ENCODE results near the gene WDR89.
"Not testable (repeated sequence)": the region's sequence is repeated elsewhere in the genome, so short reads cannot be mapped to it uniquely, and the experiment has no call there.

Gene WDR89

DNA sequence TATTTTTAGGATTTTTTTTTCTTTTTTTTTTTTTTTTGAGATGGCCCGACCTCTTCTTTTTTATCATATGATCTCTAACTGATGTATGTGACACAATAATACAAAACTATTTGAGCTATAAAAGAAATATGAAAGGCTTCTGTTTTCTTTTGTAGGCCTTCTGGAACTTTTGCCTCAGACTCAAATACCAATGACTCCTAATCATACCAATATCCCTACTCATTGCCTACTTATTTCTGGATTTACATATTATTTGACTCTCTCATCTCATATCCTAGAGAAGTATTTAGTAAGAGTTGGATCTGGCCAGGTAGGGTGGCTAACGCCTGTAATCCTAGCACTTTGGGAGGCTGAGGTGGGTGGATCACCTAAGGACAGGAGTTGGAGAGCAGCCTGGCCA is 12.7 kb upstream of the WDR89 start:
- DNase-seq (ENCODE audit: low read depth in 2 of 2) = no peak

DNA sequence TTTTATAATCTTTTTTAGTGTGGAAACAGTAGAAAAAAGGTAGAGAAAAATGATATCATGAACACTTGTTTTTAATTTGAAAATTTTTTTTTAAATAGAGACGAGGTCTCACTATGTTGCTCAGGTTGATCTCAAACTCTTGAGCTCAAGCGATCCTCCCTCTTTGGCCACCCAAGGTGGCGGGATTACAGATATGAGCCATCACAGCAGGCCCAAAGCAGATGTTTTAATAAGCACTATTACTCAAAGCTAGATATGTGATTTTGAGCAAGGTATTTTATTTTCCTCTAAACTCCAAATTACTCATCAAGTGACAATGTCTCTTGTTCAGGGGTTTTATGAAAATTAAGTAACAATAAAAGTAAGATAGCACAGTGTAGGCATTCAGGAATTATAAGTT is 10.7 kb upstream of the WDR89 start:
- no peak for DNase-seq (ENCODE audit: low read depth in 2 of 2)

DNA sequence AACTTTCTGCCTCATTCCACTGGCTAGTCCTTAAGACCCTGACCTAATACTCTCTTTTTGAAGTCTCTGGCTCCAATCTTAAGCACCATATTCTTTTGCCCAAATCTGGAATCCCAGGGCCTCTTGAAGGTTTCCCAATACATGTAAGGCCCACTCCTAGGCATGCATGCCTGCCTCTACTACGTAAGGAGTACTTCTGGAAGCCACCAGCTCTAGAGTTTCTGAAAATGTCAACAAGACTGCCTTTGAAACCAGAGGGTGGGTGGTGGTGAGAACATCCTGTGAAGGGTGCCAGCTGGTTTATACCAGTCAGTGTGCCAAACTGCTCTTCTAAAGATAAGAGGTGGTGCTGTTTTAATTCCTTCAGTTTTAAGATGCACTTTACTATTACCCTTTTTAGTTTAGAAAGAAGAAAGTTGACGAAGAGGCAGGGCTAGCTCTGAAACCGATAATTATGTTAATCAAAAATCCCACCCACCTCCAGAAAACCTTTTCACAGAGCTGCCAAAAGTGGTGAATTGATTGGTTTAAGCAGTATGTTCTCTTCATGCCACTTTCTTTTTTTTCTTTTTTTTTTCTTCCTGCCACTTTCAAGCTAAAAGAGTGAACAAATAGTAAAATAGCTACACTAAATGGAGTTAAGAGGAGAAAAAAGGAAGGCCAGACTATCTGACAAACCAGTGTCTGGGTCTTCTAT is 8.7 kb upstream of the WDR89 start:
- no peak for DNase-seq (ENCODE audit: low read depth in 2 of 2)

DNA sequence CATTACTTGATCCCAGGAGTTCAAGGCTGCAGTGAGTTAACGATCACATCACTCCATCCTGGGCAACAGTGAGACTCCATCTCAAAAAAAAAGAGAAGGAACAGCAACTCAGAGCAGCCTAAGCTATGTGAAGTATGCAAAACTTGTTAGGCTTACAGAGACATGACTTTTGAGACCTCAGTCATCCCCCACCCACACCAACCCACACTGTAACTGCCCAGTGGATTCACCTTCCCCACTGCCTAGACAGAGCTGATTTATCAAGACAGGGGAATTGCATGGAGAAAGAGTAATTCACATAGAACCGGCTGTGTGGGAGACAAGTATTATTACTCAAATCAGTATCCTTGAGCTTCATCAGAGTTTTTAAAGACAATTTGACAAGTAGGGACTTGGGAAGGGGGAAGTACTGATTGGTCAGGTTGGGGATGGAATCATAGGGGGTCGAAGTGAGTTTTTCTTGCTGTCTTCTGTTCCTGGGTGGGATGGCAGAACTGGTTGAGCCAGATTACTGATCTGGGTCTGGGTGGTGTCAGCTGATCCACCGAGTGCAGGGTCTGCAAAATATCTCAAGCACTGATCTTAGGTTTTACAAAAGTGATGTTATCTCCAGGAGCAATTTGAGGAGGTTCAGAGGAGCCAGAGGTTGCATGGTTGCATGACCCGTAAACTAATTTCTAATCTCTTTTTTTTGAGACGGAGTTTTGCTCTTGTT is 6.2 kb upstream of the WDR89 start:
- DNase-seq (ENCODE audit: low read depth in 2 of 2) = no peak

DNA sequence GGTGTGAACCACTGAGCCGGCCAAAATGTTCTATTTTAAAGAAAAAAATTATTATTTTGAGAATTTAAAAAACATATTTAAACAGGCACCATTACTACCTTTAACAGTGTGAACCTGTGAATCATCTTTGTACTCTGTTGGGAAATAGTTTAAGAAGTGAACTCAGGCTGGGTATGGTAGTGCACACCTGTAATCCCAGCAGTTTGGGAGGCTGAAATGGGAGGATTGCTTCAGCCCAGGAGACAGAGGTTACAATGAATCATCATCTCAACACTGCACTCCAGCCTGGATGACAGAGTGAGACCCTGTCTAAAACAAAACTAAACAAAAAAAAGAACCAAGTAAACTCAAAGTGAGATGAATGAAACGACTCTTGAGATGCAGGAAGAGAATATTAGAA is 3.1 kb upstream of the WDR89 start:
- no peak for DNase-seq (ENCODE audit: low read depth in 2 of 2)

DNA sequence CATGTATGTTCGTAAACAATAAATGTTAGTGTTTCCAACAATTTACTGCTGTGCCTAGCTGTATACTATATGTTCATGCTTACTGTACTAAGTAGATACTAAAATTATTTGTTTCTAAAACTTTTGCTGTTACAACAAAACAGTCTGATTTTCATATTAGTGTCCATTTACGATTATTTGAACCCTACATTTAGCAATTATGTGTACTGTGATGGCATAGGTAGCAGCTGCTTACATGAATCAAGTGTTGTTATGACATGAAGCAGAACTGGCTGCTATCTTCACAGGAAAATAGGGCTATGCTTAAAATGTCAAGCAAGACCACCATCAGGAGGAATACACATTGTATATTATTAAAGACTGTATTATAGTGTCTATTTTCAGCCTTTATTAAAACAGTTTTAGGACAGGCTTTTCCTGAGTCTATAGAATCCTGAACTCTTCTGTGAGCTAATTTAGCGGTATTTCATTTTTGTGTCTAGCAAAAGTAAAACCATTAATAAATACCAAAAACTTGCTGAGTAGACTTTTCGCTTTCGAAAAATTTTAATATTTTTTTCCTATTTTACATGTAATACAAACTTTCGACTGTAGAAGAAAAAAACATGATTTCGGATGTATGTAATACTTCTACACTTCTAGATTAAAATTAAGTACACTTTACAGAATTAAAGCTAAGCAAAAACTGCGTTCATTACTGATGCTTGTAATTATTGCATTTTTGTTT is 1.1 kb upstream of the WDR89 start:
- no peak for DNase-seq (ENCODE audit: low read depth in 2 of 2)

DNA sequence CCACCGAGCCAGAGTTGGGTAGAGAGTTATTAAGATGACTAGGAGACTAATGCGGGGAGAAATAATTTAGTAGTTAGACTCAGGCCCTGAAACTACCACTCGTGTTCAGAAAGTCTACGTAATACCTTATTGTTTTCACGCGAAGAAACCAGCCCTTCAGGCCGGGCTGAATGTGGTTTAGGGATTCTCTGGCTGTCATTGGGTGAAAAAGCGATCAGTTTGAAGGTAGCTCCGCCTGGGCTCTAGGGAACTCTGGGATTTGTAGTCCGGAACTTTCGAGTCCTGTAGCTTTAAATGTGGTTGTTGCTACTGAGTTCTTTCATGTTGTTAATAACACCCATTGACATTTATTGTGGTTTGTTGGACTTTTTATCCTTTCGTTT is 549 bp upstream of the WDR89 start:
- peak; percentile 42 for DNase-seq (ENCODE audit: low read depth in 2 of 2)

DNA sequence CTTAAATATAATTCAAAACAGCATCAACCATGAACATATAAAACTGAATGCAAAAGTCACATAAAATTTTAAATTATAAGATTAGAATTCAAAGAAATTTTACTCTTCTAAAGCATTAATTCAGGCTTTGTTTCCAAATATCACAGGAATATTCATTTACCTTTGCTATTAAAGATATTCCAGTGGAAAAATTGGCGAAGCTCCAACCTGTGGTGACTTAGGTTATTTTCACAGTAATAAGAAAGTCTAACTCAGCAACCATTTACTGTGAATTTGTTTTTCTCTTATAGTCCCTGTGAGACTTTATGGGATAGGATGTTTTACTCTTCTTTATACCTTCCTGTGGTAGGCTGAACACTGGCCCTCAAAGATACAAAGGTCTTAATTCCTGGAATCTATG is 3.2 kb downstream of the WDR89 start:
- DNase-seq (ENCODE audit: low read depth in 2 of 2) = no peak

DNA sequence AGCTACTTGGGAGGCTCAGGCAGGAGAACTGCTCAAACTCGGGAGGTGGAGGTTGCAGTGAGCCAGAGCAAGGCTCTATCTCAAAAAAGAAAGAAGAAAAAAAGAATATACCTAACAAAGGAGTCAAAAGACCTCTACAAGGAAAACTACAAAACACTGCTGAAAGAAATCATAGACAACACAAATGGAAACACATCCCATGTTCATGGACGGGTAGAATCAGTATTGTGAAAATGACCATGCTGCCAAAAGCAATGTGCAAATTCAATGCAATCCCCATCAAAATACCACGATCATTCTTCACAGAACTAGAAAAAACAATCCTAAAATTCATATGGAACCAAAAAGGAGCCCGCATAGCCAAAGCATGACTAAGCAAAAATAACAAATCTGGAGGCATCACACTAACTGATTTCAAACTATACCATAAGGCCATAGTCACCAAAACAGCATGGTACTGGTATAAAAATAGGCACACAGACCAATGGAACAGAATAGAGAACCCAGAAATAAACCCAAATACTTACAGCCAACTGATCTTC is 5.5 kb downstream of the WDR89 start:
- DNase-seq (ENCODE audit: low read depth in 2 of 2) = not testable (repeated sequence)

DNA sequence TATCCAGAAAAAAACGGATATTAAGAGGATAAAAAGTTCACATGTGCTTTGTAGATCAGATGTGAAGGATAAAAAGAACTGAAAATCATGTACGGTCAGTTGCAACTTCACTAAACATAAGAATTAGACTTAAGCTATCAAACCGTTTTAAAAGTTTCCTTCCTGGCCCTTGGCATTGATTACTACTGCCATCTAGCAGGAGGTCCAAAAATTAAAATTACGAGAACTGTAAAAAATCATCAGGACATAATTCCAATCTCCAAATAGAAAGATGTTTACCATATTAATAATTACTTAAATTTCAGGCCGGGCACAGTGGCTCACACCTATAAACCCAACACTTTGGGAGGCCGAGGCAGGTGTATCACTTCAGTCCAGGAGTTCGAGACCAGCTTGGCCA is 7.9 kb downstream of the WDR89 start:
- no peak for DNase-seq (ENCODE audit: low read depth in 2 of 2)

DNA sequence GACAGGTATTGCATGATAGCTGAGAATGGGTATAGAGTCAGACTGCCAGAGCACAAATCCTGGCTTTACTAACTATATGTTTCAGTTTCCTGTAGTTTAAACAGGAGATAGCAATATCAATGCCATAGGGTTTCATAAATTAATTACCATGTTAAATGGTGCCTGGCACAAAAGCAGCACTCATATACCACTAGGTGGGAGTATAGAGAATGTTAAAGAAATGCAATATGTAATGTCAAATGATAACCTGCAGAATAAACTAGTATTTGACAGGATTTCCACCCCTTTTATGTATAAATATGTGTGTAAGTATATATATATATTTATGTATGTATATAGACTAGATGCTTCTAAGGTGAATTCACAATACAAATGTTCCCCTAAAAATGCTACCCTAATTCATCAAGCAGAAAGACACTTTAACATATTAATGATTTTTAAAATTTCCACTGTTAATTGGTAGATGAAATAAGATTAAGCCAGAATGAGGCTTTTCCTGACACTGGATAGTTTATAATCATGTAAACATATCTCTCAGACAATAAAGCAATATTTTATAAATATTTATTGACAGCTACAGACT is 8.6 kb downstream of the WDR89 start:
- no peak for DNase-seq (ENCODE audit: low read depth in 2 of 2)

DNA sequence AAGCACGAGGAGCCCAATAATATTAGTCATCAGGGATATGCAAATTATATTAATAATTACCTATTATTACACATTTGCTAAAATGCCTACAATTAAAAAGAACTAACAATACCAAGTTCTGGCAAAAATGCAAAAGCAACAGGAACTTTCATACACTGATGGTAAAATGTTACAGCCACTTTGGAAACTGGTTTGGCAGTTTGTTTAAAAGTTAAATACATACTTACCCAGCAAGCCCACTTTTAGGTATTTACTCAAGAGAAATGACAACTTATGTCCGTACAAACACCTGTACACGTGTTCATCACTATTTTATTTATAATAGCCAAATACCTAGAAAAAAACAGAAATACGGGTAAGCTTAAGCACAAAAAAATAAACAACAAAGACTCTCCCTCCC is 17.0 kb downstream of the WDR89 start:
- no peak for DNase-seq (ENCODE audit: low read depth in 2 of 2)

DNA sequence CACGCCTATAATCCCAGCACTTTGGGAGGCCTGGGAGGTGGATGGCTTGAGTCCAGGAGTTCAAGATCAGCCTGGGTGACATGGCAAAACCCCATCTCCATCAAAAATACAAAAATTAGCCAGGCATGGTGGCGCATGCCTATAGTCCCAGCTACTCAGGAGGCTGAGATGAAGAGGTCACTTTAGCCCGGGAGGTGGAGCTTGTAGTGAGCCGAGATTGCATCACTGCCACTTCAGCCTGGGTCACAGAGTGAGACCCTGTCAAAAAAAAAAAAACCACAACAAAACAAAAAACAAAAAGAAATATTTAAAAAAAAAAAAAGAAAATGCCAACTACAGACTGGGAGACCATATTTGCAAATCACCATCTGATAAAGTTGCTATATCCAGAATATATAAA is 17.5 kb downstream of the WDR89 start:
- no peak for DNase-seq (ENCODE audit: low read depth in 2 of 2)

DNA sequence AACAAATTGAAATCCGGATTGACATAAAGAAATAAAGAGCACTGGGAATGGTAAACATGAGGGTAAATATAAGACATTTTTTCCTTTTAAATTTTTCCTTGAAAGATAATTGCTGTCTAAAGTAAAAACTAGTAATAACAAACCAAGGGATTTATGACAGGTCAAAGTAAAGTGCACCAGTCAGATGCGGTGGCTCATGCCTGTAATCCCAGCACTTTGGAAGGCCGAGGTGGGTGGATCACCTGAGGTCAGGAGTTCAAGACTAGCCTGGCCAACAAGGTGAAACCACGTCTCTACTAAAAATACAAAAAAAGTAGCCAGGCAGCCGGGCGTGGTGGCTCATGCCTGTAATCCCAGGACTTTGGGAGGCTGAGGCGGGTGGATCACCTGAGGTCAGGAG is 19.7 kb downstream of the WDR89 start:
- DNase-seq (ENCODE audit: low read depth in 2 of 2) = not testable (repeated sequence)

DNA sequence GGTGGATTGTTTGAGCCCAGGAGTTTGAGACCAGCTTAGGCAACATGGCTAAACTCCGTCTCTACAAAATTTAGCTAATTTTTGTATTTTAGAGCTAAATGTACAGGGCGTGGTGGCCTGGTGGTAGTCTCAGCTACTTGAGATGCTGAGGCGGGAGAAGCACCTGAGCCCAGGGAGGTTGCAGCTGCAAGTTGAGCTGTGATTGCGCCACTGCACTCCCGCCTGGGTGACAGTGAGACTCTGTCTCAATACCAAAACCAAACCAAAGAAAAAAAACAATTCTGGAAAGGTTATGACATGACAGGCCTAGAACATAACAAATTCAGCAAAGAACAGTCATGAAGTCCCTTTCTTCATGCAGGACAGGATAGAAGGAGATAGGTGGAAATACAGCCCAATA is 25.7 kb downstream of the WDR89 start:
- DNase-seq (ENCODE audit: low read depth in 2 of 2) = no peak

DNA sequence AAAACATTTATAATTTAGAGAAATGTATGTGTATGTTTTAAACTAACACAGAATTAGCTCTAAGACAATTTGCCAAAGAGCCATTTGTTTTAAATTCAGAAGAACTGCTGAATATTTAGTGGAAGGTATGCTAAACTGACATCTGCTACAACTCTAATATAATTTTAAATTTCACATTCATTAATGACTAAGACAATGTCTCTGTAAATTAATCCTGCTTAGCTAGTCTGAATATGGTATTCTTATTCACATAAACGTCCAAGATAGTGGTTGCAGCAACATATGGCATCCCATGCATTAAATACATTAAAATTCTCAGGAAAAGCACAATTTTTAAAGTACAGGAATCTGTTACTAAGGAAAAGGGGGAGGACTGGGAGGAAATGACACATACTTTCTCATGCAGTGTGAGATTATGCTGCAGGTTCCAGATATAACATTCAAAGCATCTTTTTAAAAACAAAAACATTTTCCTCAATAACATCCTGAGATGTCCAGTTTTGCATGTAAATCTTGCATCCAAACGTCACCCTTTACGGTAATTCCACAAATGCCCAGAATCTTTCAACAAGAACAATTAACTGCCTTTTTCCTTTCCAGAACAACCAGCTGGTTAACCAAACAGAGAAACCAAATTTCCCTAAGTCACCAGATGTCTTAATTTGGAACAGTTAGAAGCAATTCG is 26.9 kb downstream of the WDR89 start:
- no peak for DNase-seq (ENCODE audit: low read depth in 2 of 2)

DNA sequence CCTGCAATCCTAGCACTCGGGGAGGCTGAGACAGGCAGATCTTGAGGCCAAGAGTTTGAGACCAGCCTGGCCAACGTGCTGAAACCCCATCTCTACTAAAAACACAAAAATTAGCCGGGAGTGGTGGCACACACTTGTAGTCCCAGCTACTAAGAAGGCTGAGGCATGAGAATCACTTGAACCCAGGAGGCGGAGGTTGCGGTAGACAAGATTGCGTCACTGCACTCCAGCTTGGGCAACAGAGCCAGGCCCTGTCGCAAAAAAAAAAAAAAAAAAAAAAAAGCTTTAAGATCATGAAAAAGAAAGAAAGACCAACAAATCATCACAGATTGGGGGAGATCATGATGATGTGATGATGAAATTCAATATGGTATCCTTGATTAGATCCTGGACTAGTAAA is 30.6 kb downstream of the WDR89 start:
- DNase-seq (ENCODE audit: low read depth in 2 of 2) = no peak

DNA sequence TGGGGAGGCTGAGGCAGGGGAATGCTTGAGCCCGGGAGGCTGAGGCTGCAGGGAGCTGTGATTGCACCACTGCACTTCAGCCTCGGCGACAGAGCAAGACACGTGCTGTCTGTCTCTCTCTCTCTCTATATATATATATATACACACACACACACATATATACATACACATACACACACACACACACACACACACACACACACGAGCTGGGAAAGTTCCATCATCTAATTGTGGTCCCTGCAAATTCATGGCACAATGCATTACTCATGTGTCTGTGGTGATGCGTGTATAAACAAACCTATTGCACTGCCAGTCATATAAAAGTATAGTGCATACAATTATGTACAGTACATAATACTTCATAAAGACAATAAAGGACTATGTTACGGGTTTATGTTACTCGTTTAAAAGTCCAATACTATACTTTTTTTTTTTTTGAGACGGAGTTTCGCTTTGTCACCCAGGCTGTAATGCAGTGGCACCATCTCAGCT is 36.6 kb downstream of the WDR89 start:
- no peak for DNase-seq (ENCODE audit: low read depth in 2 of 2)

DNA sequence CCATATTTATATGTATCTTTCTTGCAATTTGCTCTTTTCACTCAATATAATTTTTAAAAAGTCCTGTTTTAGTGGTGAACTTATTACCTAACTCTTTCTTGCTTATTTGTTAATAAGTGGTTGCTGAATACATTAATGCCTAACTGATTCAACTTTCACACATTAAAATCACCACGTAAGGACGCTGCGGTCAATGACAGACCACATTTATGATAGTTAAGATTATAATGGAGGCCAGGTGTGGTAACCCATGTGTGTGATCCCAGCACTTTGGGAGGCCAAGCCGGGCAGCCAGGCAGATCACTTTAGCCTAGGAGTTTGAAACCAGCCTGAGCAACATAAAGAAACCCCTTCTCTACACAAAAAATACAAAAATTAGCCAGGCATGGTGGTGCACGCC is 37.0 kb downstream of the WDR89 start:
- no peak for DNase-seq (ENCODE audit: low read depth in 2 of 2)

DNA sequence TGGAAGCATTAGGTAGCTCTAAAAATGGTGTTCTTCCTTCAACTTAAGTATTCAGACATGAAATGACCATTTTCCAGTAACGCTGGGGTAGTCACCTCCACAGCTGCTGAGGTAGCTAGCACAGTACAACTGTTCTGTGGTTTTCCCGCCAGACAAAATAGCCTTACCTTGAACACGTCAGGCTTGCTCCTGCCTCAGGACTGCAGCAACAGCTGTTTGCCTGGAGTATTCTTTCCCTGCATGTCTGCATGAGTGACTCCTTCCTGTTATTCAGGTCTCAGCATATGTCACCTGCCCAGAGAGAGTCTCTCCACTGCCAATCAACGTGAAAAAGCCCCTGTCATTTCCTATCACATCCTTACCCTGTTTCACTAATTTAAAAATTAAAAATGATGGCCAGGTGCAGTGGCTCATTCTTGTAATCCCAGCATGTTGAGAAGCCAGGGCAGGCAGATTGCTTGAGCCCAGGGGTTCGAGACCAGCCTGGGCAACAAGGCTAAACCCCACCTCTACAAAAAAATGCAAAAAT is 37.9 kb downstream of the WDR89 start:
- DNase-seq (ENCODE audit: low read depth in 2 of 2) = no peak

DNA sequence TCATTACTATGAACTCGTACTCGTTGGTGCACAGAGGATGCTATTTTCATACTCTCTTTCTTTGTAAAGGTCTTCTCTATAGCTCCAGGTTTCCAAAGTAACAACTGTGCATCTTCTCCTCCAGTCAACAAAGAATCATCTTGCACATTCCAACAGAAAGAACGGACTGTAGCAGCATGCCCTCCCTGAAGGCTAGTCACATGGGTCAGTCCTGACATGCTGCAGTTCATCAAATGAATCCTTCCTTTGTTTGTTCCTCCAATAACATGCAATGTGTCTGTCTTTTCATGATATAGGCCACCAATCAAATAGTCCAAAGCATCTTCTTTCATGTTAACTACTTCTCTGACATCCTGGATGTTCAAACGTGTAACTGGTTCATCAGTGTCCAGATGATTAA is 42.9 kb downstream of the WDR89 start:
- DNase-seq (ENCODE audit: low read depth in 2 of 2) = no peak
